Activated CD8-positive, alpha-beta memory T cell treated with anti-CD3 and anti-CD28 coated beads, Interleukin-2, amount 10 ng/mL, durations not matched to agents 7 days and 5 days (primary cell): Measurements from ENCODE around the gene MXI1. TPM values are rescaled to one million over a fixed set of nuclear protein-coding genes. Genes with fewer than 3 reads are reported as not detected.

Experiments
- ATAC-seq: fragments of 150-1000 bp; cut with Tn5 transposase; one replicate; pipeline ENCODE4 v1.10.0; 2021; ENCODE audit warnings: moderate library complexity
- CTCF ChIA-PET: fragments of 350-600 bp; sonication (Branson Sonifier 250); formaldehyde crosslinking; loops from one replicate; lab custom pipeline; 2021; ENCODE audit warnings: antibody characterized with exemption; lab: Charles Lee
- DNase-seq: peaks from one replicate; pipeline ENCODE4 v3.0.0-alpha.2; 2020
- H3K27ac Mint-ChIP-seq: one replicate; pipeline ENCODE4 v1.8.0; 2021; ENCODE audit warnings: mild to moderate bottlenecking, mixed read lengths
- H3K27me3 Mint-ChIP-seq: one replicate; pipeline ENCODE4 v1.8.0; 2021; ENCODE audit warnings: mixed read lengths
- H3K36me3 Mint-ChIP-seq: one replicate; pipeline ENCODE4 v1.8.0; 2021; ENCODE audit warnings: mild to moderate bottlenecking, mixed read lengths
- H3K4me1 Mint-ChIP-seq: one replicate; pipeline ENCODE4 v1.8.0; 2021; ENCODE audit warnings: mixed read lengths
- H3K4me3 Mint-ChIP-seq: one replicate; pipeline ENCODE4 v1.8.0; 2021; ENCODE audit warnings: mild to moderate bottlenecking, moderate library complexity, mixed read lengths
- H3K9me3 Mint-ChIP-seq: one replicate; pipeline ENCODE4 v1.8.0; 2022; ENCODE audit warnings: low read depth, mixed read lengths
- total RNA-seq, 2 experiments: library from RNA; stranded (reverse); gene quantifications; one replicate each; pipeline ENCODE4 v1.2.3, GENCODE V29; 2021

MXI1 gene
- total RNA-seq, 2 experiments from 2014 or later, result 13.6 to 29.1 TPM

DNA sequence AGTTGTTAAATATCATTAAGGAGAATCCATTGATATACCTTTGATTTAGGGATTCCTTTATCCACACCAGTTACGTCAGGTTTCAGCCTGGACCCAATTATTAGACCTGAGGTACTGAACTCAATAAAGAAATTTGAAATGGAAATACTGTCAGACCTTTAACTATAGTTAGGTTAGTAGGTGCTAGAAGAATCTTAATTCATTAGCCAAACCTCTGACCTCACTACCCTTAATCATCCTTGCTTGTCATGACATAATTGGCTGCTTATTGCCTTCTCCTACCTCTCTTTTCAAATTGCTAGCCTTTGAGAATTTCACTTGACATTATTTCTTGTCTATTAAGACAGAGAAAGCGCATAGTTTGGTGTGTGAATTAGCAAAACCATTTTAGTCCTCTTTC lies 70.2 kb downstream of the MXI1 start:
- peaks cover 6% of the 10 kb centered on the region for H3K36me3 Mint-ChIP-seq
- no peak overlapping the region for H3K4me3 Mint-ChIP-seq
- H3K9me3 Mint-ChIP-seq, result no peaks in the 10 kb centered on the region
- peaks cover 18% of the 10 kb centered on the region for H3K4me1 Mint-ChIP-seq
- CTCF ChIA-PET, result no interaction called here
- H3K27me3 Mint-ChIP-seq, result peaks cover 22% of the 10 kb centered on the region
- no peak for DNase-seq
- H3K27ac Mint-ChIP-seq, result no peak overlapping the region
- ATAC-seq, result no peak

- no peak overlapping the region for H3K4me3 Mint-ChIP-seq
- H3K9me3 Mint-ChIP-seq, result no peaks in the 10 kb centered on the region
- peaks cover 6% of the 10 kb centered on the region for H3K36me3 Mint-ChIP-seq
- DNase-seq (no peak), ATAC-seq (no peak)
- H3K4me1 Mint-ChIP-seq, result peaks cover 11% of the 10 kb centered on the region
- CTCF ChIA-PET, result interaction anchor here (0.6 to 6.3 kb wide), 21 partner anchors 8 to 395 kb away, joined by 3 to 67 read pairs (median 4); partner anchors contain the start of gene MXI1
- no peak overlapping the region for H3K27ac Mint-ChIP-seq
- peaks cover 22% of the 10 kb centered on the region for H3K27me3 Mint-ChIP-seq
These were observed 71.4 kb downstream of the MXI1 start for GRCh38 chr10:110278562-110279406.

DNA sequence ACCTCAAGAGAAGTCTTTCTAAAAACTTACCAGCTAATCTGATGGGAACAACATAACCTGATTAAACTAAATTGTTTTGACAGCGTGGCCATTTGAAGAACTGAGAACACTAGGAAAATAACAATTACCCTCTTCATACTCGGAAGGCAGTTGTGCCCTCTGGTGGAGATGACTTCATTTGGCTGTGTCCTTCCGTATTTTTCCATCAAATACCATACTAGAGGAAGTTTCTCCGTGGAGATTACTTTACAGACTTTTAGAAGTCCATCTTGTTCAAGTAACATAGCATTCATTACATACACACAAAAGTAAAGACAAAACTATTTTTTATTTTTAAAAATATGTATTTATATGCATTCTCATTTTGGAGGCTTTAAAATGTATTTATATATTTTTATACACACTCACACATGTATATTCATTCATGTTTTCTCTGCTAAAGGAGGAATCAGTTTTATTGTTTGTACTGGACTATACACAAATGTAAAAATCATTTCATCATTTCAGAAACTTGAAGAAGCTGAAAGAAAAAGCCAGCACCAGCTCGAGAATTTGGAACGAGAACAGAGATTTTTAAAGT lies 72.1 kb downstream of the MXI1 start:
- no peak overlapping the region for H3K27ac Mint-ChIP-seq
- no peaks in the 10 kb centered on the region for H3K9me3 Mint-ChIP-seq
- peaks cover 21% of the 10 kb centered on the region for H3K27me3 Mint-ChIP-seq
- peaks cover 9% of the 10 kb centered on the region for H3K4me1 Mint-ChIP-seq
- DNase-seq (peak; percentile 63), ATAC-seq (peak; percentile 67)
- no peak overlapping the region for H3K4me3 Mint-ChIP-seq
- peaks cover 7% of the 10 kb centered on the region for H3K36me3 Mint-ChIP-seq
- CTCF ChIA-PET, result interaction anchor here (0.6 to 6.3 kb wide), 24 partner anchors 9 to 395 kb away, joined by 3 to 67 read pairs (median 4); partner anchors contain the start of gene MXI1

GRCh38 chr10:110284262-110284661 lies 76.9 kb downstream of the MXI1 start:
- H3K4me1 Mint-ChIP-seq, result peaks cover 2% of the 10 kb centered on the region
- H3K36me3 Mint-ChIP-seq, result peaks cover 16% of the 10 kb centered on the region
- no peaks in the 10 kb centered on the region for H3K9me3 Mint-ChIP-seq
- ATAC-seq (no peak), DNase-seq (no peak)
- H3K4me3 Mint-ChIP-seq, result no peak overlapping the region
- H3K27ac Mint-ChIP-seq, result no peak overlapping the region
- H3K27me3 Mint-ChIP-seq, result no peaks in the 10 kb centered on the region
- CTCF ChIA-PET, result interaction anchor here (0.6 to 6.3 kb wide), 5 partner anchors 22 to 350 kb away, joined by 3 to 48 read pairs (median 3); no protein-coding TSS in a partner anchor

DNA sequence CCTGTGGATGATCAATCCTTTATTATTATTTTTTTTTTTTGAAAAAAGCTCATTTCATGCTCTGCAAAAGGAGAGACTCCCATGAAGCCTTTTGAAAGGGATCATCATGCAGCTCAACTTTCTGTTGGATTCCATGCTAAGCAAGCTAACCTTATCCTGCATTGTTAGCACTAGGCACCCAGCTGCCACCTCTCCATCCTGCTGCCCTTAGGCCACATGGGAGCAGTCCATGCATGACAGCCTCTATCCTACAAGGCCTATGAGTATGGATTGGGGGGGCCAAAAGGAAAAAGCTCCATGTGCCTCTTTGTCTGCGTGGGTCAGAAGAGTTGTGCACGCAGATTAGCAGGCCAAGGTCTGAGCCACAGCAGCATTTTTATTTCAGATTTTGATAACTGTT lies 78.1 kb downstream of the MXI1 start:
- peaks cover 18% of the 10 kb centered on the region for H3K36me3 Mint-ChIP-seq
- H3K27me3 Mint-ChIP-seq, result no peaks in the 10 kb centered on the region
- no peak for DNase-seq
- CTCF ChIA-PET, result interaction anchor here (1.1 to 1.7 kb wide), 2 partner anchors 77 to 144 kb away, joined by 4 to 6 read pairs; no protein-coding TSS in a partner anchor
- no peak for ATAC-seq
- H3K4me3 Mint-ChIP-seq, result no peak overlapping the region
- H3K27ac Mint-ChIP-seq, result no peak overlapping the region
- no peaks in the 10 kb centered on the region for H3K4me1 Mint-ChIP-seq
- H3K9me3 Mint-ChIP-seq, result no peaks in the 10 kb centered on the region

DNA sequence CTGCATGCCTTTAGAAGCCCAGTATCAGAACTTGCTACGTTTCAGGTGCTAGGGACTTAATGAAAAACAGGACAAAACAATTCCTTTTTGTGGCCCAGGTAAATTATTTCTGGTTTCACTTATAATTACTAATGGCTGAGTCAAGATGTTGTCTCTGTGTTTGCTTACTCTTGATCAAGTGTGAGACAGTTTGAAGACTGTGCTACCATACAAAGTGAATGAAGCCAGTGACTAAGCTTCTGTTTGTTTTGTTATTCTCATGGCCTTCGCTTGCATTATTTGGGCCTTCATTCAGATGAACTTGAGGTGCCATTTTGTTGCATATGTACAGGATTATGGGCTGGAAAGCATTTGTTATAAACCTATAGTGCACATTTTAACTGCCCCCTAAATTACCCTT lies 79.4 kb downstream of the MXI1 start:
- ATAC-seq (no peak), DNase-seq (no peak)
- peaks cover 24% of the 10 kb centered on the region for H3K36me3 Mint-ChIP-seq
- no peaks in the 10 kb centered on the region for H3K9me3 Mint-ChIP-seq
- H3K27ac Mint-ChIP-seq, result no peak overlapping the region
- H3K4me3 Mint-ChIP-seq, result no peak overlapping the region
- CTCF ChIA-PET, result interaction anchor here (1.6 kb wide), 1 partner anchor 18 kb away, joined by 3 read pairs; the partner anchor contains the start of gene SMNDC1
- H3K4me1 Mint-ChIP-seq, result no peaks in the 10 kb centered on the region
- no peaks in the 10 kb centered on the region for H3K27me3 Mint-ChIP-seq

- Mint-ChIP-seq H3K36me3 (peaks cover 73% of the 10 kb centered on the region), H3K4me1 (peaks cover 36% of the 10 kb centered on the region), H3K9me3 (no peaks in the 10 kb centered on the region), H3K27ac (no peak overlapping the region), H3K4me3 (no peak overlapping the region), H3K27me3 (no peaks in the 10 kb centered on the region)
- DNase-seq (no peak), ATAC-seq (no peak)
- CTCF ChIA-PET, result interaction anchor here (1.1 kb wide), 1 partner anchor 17 kb away, joined by 3 read pairs; no protein-coding TSS in a partner anchor
These were observed 89.6 kb downstream of the MXI1 start for GRCh38 chr10:110296966-110297365.

DNA sequence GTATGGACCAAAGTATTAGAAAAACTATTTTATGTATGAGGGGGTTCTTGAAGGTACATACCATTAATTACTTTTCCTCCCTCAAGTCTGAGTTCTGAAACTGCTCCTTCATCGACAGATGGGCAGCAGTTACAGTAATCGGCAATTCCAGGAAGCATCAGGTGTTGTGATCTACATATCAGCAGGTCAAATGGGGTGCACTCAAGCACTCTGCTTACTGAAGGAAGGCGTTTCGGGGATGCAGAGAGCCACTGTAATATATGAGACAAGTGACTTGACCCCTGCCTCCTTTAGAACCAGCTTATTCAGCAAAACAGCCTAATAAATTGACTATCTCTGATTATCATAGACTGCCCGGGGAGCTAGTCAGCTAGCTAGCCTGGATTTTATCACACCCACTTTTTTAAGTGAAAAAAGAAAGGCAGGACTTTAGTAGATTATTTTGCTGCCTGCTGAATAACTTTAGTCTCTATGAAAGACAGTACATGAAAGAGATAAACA lies 93.1 kb downstream of the MXI1 start:
- CTCF ChIA-PET, result interaction anchor here (1.1 to 1.3 kb wide), 3 partner anchors 11 to 372 kb away, joined by 3 to 4 read pairs (median 4); no protein-coding TSS in a partner anchor
- DNase-seq, result no peak
- Mint-ChIP-seq H3K27me3 (no peaks in the 10 kb centered on the region), H3K4me3 (no peak overlapping the region), H3K4me1 (peaks cover 61% of the 10 kb centered on the region), H3K36me3 (peaks cover 67% of the 10 kb centered on the region), H3K27ac (peak overlapping the region; percentile 36), H3K9me3 (no peaks in the 10 kb centered on the region)
- no peak for ATAC-seq

DNA sequence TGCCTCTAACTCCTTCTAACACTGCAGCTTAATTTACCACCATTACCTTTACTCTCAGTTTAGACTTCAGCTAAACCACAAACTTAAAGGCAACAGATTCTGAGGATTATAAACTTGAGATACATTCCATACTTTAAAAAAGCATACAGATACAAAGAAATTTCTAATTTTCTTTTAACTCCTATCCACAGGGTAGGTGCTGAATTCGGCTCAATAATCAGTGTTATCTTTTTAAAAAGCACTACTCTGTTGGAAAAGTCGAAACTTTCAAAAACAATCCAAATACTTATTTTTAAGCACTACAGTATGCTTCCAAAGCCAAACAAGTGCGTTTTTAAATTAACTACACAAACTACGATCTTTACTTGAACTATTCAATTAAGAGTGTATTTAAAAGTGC lies 96.3 kb downstream of the MXI1 start:
- Mint-ChIP-seq H3K27me3 (no peaks in the 10 kb centered on the region), H3K4me3 (peak overlapping the region; percentile 86), H3K4me1 (peaks cover 62% of the 10 kb centered on the region), H3K9me3 (no peaks in the 10 kb centered on the region), H3K36me3 (peaks cover 43% of the 10 kb centered on the region), H3K27ac (peak overlapping the region; percentile 80)
- CTCF ChIA-PET, result interaction anchor here (1.5 to 5.5 kb wide), 9 partner anchors 10 to 297 kb away, joined by 4 to 52 read pairs (median 23); partner anchors contain the start of genes DUSP5 and SMC3
- ATAC-seq (no peak), DNase-seq (no peak)

- peak overlapping the region; percentile 98 for H3K27ac Mint-ChIP-seq
- peaks cover 37% of the 10 kb centered on the region for H3K36me3 Mint-ChIP-seq
- ATAC-seq, result peak; percentile 67
- no peaks in the 10 kb centered on the region for H3K27me3 Mint-ChIP-seq
- H3K4me1 Mint-ChIP-seq, result peaks cover 61% of the 10 kb centered on the region
- H3K9me3 Mint-ChIP-seq, result no peaks in the 10 kb centered on the region
- DNase-seq, result no peak
- CTCF ChIA-PET, result interaction anchor here (0.6 to 5.5 kb wide), 17 partner anchors 10 to 368 kb away, joined by 3 to 52 read pairs (median 13); partner anchors contain the start of genes DUSP5 and SMC3
- peak overlapping the region; percentile 97 for H3K4me3 Mint-ChIP-seq
These were observed 97.0 kb downstream of the MXI1 start for GRCh38 chr10:110304394-110304779.

GRCh38 chr10:110304780-110305421 lies 97.5 kb downstream of the MXI1 start, which contains the start of gene SMNDC1:
Gene SMNDC1 (minus strand): TSS chr10:110304920. CDS start chr10:110303587, 1,333 bp downstream.
- H3K27me3 Mint-ChIP-seq, result no peaks in the 10 kb centered on the region
- H3K36me3 Mint-ChIP-seq, result peaks cover 34% of the 10 kb centered on the region
- ATAC-seq (peak; percentile 92), DNase-seq (peak; percentile 98)
- peak within 1 kb of the TSS; percentile 98 for H3K27ac Mint-ChIP-seq
- H3K4me1 Mint-ChIP-seq, result peaks cover 63% of the 10 kb centered on the region
- H3K9me3 Mint-ChIP-seq, result no peaks in the 10 kb centered on the region
- CTCF ChIA-PET, result interaction anchor here (0.6 to 5.5 kb wide), 28 partner anchors 9 to 421 kb away, joined by 3 to 52 read pairs (median 5); partner anchors contain the start of genes DUSP5 and SMC3
- H3K4me3 Mint-ChIP-seq, result peak within 1 kb of the TSS; percentile 97

DNA sequence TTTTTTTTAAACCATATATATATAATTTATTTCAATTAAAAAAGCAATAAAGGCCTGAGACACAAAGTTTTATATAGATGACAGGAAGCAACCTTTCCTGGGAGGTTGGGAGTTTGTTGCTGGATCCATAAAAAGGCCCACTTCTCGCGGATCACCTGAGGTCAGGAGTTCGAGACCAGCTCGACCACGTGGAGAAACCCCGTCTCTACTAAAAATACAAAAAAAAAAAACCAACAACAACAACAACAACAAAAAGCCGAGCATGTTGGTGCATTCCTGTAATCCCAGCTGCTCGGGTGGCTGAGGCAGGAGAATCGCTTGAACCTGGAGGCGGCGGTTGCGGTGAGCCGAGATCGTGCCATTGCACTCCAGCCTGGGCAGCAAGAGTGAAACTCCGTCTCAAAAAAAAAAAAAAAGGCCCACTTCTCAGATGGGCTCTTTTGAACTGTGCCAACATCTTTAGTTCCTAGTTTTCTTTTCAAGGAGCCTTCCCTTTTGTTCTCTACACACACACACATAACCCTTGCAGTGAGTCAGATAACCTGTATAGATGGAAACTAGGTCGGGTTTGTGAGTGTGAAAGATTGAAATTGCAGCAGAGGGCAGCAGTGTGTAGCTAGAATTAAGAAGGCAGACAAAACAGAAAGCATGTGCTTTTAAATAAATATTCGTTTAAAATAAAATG lies 98.5 kb downstream of the MXI1 start:
- no peaks in the 10 kb centered on the region for H3K9me3 Mint-ChIP-seq
- H3K4me1 Mint-ChIP-seq, result peaks cover 61% of the 10 kb centered on the region
- H3K27ac Mint-ChIP-seq, result peak overlapping the region; percentile 98

More for the DNA sequence above, 98.5 kb downstream of the MXI1 start:
- DNase-seq (peak; percentile 76), ATAC-seq (peak; percentile 58)
- Mint-ChIP-seq H3K27me3 (no peaks in the 10 kb centered on the region), H3K36me3 (peaks cover 26% of the 10 kb centered on the region), H3K4me3 (peak overlapping the region; percentile 97)
- CTCF ChIA-PET, result interaction anchor here (0.7 to 5.5 kb wide), 42 partner anchors 8 to 422 kb away, joined by 3 to 52 read pairs (median 4); partner anchors contain the start of genes DUSP5 and SMC3
